SH-SY5Y (cell line): ENCODE measurements around the gene FBXL15.

Experiments used
- GATA2 ChIP-seq: IDR thresholded peaks from 2 replicates; pipeline ENCODE4 v1.6.1; 2011; ENCODE audit warnings: mild to moderate bottlenecking, low read depth, low read length
- GATA3 ChIP-seq: IDR thresholded peaks from 2 replicates; pipeline ENCODE4 v1.6.1; 2011; ENCODE audit warnings: low read depth, mild to moderate bottlenecking, low read length, moderate library complexity

The FBXL15 gene

DNA sequence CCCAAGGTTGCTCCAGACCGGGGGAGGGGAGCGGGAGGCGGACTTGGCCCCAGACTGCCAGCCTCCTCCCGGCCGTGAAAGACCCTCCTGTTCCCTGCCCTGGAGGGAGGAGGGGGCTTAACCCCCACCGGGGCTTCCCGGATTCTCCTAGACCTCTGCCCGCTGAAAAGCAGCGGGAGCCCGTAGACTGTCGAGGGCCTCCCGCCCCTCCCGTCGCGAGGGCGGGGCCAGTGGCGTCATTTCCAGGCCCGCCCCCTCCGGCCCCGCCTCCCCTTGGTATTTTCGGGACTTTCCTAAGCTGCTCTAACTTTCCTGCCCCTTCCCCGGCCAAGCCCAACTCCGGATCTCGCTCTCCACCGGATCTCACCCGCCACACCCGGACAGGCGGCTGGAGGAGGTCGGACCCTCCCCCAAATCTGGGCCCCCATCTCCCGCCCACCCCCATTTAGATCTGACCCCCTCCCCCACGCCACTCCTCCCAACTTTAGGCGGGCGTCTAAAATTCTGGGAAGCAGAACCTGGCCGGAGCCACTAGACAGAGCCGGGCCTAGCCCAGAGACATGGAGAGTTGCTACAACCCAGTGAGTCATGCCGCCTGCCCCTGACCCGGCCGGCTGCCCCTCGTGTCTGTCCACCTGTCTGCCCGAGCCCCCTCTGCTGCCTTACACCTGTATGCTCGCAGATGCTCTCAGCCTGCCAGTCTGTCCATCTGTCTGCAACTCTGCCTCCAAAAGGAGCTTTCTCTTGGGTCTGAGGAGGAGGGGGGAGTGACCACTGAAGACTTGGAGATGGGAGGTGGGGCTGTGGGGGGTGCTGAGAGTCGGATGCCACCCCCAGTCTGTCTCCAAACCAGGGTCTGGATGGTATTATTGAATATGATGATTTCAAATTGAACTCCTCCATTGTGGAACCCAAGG, 25.0 kb upstream of the FBXL15 start, which contains the start of gene NFKB2:
Gene NFKB2 (plus strand): TSS at position 306 of the 917 bp plus-strand sequence. CDS start 255 bp downstream, at position 561.
- TF ChIP-seq GATA3: no peak
- TF ChIP-seq GATA2: no peak

DNA sequence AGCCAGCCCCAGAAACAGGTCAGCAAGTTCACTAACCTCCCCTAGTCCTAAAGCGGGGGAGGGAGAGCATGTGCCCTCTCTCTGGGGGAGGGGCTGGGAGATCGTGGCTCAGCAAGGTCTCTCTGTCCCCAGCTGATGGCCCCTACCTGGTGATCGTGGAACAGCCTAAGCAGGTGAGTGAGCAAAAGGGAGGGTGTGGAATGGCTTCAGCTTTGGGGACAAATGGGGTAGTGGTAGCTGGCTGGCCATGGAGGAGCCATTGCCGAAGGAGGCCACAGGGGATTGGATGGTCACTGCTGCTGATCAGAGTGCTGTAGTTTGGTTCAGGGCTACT, 24.4 kb upstream of the FBXL15 start:
- TF ChIP-seq GATA2: no peak
- no peak for TF ChIP-seq GATA3

DNA sequence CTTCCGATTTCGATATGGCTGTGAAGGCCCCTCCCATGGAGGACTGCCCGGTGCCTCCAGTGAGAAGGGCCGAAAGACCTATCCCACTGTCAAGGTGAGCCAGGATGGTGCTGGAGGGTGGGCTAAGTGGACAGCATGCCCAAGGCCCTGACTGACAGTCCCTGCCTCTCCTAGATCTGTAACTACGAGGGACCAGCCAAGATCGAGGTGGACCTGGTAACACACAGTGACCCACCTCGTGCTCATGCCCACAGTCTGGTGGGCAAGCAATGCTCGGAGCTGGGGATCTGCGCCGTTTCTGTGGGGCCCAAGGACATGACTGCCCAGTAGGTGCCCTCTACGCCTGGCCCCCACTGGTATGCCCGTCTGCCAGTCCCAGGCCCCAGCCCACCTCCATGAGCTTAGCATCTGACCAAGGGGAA, 23.9 kb upstream of the FBXL15 start:
- TF ChIP-seq GATA2: no peak
- no peak for TF ChIP-seq GATA3

GRCh38 chr10:102397222-102398171, 23.1 kb upstream of the FBXL15 start:
- TF ChIP-seq GATA3 (no peak), GATA2 (no peak)

GRCh38 chr10:102398172-102399020, 22.2 kb upstream of the FBXL15 start:
- no peak for TF ChIP-seq GATA3
- no peak for TF ChIP-seq GATA2

- TF ChIP-seq GATA3 (no peak), GATA2 (no peak)
These were observed 21.2 kb upstream of the FBXL15 start for GRCh38 chr10:102399217-102400021.

DNA sequence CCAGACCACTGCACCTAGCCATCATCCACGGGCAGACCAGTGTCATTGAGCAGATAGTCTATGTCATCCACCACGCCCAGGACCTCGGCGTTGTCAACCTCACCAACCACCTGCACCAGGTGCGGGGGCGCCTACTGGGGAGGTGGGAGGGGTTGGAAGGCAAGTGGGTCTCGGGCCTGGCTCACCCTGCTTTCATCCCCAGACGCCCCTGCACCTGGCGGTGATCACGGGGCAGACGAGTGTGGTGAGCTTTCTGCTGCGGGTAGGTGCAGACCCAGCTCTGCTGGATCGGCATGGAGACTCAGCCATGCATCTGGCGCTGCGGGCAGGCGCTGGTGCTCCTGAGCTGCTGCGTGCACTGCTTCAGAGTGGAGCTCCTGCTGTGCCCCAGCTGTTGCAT, 20.6 kb upstream of the FBXL15 start:
- TF ChIP-seq GATA3 (no peak), GATA2 (no peak)

- no peak for TF ChIP-seq GATA2
- no peak for TF ChIP-seq GATA3
These were observed 19.9 kb upstream of the FBXL15 start for GRCh38 chr10:102400598-102401341.

DNA sequence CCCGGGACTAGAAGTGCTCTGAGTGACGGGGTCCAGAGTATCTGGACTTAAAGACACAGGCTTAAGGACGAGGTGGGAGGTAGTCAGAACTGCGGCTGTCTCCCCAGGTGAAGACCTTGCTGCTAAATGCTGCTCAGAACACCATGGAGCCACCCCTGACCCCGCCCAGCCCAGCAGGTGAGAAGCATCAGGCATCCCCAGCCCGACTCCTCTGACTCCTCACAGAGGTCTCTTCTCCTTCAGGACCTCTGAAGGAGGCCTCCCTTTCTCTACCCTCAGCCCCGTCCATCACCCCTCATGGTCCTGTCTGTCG, 19.3 kb upstream of the FBXL15 start:
- TF ChIP-seq GATA2: no peak
- TF ChIP-seq GATA3: no peak

DNA sequence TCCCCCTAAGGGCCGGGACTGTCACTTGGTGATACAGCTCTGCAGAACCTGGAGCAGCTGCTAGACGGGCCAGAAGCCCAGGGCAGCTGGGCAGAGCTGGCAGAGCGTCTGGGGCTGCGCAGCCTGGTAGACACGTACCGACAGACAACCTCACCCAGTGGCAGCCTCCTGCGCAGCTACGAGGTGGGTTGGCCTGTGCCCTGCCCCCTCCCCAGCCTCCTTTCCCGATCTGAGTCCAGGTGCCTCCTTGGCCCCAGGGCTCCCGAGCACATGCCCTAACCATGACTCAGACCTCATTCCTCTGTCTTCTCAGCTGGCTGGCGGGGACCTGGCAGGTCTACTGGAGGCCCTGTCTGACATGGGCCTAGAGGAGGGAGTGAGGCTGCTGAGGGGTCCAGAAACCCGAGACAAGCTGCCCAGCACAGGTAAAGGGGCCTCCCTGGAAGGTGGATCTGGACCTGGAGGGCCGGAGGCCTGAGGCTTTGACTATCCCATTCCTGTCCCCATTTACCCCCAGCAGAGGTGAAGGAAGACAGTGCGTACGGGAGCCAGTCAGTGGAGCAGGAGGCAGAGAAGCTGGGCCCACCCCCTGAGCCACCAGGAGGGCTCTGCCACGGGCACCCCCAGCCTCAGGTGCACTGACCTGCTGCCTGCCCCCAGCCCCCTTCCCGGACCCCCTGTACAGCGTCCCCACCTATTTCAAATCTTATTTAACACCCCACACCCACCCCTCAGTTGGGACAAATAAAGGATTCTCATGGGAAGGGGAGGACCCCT, 18.7 kb upstream of the FBXL15 start:
- no peak for TF ChIP-seq GATA2
- no peak for TF ChIP-seq GATA3

DNA sequence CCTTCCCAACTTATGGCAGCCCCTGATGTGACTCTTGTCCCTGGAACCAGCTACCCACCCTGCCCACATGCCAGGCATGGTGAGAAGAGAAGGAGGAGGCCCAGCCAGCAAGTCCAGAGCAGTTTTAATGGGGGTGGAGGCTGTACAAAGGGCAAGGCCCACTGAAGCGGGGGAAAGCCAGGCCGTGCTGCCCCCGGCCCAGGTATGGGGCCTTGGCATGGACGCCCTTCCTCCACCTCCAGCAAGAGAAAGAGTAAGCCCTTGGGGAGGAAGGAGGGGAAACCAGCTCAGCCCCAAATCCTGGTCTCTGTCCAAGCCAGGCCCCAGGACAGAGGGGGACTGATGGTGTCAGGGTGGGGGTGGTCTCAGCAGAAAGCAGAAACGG, 18.1 kb upstream of the FBXL15 start:
- no peak for TF ChIP-seq GATA3
- no peak for TF ChIP-seq GATA2

GRCh38 chr10:102403115-102403514, 17.5 kb upstream of the FBXL15 start:
- TF ChIP-seq GATA3: no peak
- TF ChIP-seq GATA2: no peak
